NCI-H2227 (cell line): ENCODE data around the gene NIM1K.
"Not testable (repeated sequence)": the region's sequence is repeated elsewhere in the genome, so short reads cannot be mapped to it uniquely, and the experiment has no call there.

Experiments
- DNase-seq: peaks from one replicate; lab custom pipeline; 2025; ENCODE audit not compliant: unreplicated experiment; lab: John Stamatoyannopoulos, UW

NIM1K gene

DNA sequence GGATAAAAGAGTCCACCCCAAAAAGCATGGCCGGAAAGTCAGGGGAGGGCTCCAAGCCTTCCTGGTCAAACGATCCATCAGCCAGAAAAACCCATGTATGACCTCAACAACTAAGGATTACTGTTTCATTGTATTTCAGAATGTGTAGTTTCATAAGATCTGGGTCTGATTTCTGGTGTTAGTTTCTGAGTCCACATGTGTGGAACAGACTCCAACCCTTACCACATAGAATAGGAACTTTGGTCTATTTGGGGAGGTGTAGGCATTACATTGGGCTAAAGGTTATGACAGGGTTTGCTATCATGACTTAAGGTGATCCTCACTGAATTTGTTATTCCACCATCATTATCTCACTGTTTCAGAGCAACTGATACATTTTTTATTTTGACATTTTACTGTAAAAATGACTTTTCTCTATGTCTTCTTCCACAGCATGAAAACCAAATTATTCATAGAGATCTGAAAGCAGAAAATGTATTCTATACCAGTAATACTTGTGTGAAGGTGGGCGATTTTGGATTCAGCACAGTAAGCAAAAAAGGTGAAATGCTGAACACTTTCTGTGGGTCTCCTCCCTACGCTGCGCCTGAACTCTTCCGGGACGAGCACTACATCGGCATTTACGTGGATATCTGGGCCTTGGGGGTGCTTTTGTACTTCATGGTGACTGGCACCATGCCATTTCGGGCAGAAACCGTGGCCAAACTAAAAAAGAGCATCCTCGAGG is 87.7 kb downstream of the NIM1K start:
- DNase-seq = no peak

DNA sequence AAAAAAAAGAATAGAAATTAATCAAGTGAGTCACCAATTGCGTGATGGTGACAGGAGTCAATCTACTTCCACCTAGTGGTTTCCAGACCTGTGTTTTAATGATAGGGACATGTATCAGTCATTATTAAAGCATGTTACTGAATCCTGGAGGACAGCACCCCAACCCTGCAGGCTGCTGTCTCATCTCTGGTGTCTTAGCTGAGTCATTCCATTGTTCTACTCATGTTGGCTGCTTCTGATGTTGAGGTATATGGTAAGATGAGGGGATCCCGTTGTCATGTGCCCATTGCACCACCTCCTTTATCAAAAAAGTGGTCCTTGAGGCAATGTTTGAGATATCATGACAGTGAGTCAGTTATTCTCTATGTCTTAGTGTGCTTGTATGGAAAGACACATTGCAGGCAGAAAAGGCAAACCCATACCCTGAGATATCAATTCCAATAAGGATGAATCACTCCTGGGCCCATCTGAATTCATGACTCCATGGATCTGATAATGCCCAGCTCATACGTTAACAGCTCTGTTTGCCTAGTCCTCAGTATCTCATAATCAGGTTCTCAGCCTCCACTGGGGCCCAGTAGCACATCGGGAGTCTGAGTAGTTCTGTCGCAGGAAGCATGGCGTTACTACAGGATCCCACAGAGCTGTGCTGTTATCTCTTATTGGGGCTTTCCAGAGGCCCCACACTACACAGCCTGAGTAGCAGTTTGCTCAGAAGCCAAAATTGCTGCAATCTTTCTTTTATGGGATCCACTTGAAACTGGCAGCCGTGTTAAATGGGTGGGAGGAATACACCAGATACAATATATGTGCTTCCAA is 90.0 kb downstream of the NIM1K start:
- DNase-seq = no peak

DNA sequence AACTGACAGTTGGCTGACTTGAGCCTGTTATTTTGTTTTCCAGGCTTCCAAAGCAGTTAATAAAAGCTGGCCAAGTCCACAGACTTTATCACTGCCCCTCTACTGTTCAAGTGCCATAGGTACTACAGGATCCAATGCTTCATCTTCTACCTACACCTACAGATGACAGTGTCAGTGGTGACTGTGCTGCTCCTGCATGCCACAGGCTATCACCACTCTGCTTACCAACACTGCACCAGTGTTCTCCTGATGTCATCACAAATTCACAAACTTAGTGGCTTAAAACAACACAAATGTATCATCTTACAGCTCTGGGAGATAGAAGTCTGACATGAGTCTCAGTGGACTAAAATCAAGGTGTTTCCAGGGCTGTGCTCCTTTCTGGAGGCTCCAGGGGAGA is 94.6 kb downstream of the NIM1K start:
- no peak for DNase-seq

DNA sequence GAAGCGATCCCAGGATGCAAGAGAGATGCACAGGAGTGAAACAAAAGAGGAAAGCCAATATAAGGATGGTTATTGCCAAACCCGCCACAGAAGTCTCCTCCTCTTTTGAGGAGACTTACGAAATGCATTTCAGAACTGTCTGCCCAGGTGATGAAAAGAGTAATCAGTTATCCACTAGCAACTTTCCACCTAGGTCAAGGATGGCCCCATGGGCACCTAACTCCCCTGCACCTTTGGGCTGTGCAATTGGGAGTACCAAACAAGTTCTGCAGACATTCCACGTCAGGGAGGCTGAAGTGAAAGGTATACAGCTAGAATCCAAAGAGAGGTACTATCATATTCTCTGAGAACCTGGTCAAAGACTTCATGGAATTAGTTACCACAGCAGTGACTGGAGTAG is 95.5 kb downstream of the NIM1K start:
- DNase-seq = no peak

DNA sequence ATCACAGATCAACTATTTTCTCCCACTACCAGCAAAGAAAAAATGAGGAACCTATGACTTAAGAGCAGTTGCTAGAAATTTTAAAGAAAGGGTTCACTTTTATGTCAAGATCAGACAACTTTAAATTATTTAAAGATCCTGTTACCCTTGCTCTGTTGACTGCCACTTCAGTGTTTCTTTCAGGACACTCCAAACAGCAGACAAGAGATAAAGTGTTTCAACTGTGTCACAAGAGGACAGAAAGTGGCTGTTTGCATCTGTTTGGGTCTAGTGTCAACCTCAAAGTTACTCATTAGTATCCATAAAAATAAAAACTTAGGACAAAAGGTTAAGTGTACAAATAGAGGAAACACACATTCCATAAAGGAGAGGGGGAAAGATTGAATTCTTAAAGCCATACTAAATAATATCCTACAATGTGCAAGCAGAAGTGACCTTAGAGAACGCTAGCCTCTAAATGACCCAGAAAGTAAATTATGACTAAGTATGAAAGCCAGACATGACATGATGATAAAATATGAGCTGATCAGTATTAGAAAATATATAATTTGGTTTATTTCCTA is 96.3 kb downstream of the NIM1K start:
- no peak for DNase-seq

DNA sequence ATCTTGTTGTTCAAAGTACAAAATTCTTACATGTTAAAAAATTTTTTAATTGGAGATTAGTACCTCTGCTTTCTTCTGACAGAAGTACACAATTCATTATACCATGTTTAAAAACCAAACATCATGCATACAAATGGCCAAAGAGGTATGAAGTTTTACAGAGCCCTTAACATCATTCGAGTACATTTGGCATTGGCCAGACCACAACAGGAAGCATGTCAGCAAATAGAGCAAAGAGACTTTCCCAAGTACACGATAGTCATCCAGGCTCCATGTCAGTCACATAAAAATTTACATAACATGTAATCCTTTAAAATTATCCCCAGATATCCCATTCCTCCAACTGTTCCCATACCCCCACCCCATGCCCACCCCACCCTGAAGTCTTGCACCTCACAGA is 98.7 kb downstream of the NIM1K start:
- no peak for DNase-seq

DNA sequence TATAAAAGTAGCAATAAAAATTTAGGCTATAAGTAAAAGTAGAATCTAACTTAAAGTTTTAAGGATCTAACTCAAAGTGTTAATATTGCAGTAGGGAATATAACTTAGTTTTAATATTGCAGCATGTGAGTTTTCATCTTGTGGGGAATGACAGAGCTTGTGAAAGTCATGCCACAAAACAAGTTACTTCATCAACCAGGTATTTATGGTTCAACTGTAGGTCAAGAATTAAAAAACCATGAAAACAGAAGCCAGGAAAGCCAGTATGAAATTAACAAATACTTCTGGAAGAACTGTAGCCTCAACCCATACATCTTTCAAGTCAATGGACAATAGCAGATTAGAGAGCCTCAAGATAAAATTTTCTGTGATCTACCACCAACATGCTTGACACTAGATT is 102.2 kb downstream of the NIM1K start:
- DNase-seq = no peak

DNA sequence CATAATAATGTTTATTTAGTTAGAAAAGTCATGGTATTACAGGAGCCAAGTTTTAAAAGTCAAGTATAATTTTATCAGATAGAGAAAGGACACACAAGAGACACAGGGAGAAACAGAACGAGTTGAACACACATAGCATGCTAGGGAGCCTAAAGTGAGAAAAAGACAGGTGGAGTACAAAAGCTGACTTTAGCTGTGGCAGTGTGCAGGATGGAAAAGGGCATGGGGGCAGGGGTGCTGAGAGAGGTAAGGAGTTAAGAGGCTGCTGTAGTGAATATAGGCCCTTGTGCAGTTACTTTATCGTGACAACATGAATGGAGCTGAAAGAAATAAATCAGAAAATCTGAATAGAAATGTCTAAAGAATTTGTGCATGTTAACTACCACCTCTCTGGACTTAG is 103.2 kb downstream of the NIM1K start:
- DNase-seq = no peak

DNA sequence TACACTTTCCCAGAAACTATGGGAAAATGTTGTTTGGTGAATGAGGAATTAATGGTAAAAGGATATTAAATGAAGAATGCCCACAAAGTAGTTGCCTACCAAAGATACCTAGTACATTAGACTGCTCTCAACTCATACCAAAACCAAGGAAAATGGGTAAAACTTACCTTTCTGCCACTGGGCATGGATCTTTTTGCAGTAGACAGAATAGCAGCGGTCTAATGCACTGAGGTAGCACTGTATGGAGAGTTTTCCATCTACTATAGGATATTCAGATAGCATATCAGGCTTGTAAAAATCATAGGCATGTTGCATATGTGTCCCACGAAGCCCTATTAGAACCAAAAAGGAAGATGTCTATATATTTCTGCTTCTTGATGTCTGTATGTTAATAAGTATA is 104.8 kb downstream of the NIM1K start:
- DNase-seq = no peak

DNA sequence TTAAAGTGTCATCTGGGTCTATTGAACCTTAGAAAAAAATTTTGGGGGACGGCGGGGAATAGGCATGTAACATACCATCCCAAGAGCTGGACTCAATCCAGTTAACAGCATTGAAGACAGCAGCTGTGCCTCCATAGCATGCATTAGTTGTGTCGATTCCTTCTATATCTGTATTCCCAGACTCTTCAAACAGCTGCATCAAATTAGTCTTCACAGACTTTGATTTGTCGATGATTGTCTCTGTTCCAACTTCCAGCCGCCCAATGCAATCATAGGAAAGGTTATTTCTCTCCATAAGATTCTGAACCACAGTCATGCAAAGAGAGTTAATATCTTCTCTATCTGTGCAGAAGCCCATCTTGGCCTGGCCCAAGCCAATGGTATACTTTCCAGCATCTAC is 106.4 kb downstream of the NIM1K start:
- no peak for DNase-seq

DNA sequence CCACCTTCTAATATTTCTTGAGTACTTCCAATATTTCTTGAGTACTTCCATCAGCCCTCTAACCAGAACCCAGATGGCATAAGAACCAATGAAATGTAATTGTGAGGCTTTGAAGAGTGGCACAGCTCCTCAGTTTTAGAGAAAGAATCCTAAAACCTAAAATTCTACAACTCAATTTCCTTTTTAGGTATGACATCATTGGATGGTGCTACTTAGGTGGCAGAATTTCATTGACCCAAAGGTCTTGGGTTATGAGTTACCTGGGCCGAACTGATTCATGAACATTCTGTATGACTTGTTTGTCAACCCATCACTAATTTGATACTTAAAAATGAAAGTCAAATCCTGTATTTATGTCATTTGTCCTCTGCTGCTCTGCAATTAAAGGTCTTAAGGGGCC is 108.1 kb downstream of the NIM1K start:
- DNase-seq = no peak

DNA sequence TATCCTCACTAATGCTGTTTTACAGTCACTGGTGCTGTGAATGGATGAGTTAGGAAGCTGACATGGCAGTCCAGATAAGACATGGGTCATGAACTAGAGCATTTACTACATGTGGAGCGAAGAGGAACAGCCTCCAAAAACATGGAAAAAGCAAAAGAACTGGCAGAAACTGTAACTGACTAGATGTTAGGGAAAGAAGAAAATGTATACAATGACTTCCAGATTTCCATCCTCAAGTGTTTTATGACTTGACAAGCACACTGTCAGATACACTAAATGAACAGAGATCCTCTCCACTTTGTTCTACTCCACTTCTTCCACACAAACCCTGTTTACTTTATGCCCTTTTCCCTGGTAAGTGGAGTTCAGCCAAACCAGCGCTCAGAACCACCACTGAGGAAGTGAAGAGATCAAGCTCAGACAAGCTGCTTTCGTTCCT is 109.6 kb downstream of the NIM1K start:
- DNase-seq = no peak

DNA sequence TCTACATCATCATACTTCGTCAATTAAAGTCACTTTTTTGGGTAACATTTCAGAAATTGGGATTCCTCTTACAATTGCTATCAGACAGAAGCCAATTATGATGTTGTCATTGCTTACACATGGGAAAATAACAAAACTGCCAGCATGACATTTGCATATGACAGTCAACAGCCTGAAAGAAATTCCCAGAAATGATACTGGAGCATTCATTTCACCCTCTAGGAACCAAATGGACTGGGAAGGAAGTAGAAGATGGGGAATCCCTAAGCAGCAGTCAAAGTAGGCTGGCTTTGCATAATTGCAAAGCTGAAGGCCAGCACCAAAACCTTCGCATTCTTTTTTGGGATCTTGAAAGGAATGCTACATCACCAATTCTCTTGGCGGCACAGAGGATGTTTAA is 110.5 kb downstream of the NIM1K start:
- no peak for DNase-seq

DNA sequence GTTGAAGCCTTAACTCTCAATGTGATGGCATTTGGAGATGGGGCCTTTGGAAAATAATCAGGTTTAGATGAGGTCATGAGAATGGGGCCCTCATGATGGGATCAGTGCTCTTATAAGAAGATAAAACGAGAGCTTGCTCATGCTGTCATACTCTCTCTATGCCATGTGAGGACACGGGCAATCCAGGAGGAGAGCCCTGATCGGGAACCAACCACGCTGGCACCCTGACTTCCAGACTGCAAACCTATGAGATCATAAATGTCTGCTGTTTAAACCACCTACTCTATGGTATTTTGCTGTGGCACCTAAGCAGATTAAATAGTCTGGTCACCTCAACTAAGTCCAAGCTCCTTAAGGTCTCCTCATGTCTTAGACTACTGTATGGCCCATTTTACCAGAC is 111.2 kb downstream of the NIM1K start:
- DNase-seq = no peak

DNA sequence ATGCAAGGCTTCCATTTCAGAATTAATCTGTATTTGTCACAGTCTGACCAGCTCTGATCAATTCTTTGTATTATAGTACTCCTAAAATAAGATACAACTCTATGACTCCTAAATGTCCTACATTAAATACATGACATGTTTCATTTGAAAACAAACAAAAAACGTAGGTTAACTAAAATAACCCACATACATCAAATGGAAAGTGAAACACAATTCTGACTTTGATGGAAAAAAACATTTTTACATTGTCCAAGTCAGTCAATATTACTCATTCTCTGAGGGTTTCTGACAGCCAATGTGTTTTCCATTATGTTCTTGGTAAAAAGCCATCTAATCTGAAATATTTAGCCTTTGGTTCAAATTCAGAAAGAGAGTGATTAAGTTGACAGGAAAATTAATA is 112.5 kb downstream of the NIM1K start:
- DNase-seq = no peak

DNA sequence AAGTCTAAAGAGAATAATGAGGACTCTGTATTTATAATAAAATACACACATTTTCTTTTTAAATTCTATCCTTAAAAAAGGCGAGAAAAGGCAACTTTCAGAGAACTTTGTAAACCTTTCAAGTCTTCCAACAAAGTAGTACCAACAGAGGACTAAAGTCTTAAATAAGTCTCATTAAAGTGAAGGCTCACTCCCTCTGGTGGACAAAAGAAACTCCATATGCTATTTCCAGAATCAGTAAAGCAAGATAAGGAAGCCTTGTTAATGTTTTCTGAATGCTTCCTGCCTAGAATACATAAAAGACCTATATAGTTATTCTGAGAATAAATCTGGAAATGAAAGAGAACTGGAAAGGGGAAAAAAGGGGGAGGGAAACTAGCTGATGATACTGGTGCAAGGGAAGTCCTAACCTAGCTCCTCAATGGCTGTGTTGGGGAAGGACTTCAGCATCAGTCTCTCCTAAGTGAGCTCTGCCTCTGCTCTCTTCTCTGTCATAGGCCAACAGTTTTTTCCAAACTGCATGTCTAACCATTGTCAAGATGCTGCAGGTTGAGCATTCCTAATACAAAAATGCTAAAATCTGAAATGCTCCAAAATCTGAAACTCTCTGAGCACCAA is 114.0 kb downstream of the NIM1K start:
- DNase-seq = peak; percentile 75

DNA sequence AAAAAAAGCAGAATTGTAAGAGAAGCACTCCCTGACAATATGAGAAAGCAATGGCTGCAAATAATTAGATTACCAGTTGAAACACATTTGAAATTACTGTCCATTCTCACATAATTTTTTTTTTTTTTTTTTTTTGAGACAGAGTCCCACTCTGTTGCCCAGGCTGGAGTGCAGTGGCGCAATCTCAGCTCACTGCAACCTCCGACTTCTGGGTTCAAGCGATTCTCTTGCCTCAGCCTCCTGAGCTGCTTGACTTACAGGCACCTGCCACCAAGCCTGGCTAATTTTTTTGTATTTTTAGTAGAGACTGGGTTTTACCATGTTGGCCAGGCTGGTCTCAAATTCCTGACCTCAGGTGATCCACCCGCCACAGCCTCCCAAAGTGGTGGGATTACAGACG is 114.9 kb downstream of the NIM1K start:
- DNase-seq = not testable (repeated sequence)

DNA sequence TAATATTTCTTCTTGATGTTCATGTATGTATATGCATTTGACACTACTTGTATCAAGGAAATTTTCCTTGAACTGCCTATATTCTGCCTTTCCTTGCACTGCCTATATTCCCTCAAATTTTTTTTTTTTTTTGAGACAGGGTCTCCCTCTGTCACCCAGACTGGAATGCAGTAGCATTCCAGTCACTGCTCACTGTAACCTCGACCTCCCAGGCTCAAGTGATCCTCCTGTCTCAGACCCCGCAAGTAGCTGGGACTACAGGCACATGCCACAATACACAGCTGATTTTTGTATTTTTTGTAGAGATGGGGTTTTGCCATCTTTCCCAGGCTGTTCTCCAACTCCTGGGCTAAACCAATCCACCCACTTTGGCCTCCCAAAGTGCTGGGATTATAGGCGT is 117.1 kb downstream of the NIM1K start:
- DNase-seq = no peak

DNA sequence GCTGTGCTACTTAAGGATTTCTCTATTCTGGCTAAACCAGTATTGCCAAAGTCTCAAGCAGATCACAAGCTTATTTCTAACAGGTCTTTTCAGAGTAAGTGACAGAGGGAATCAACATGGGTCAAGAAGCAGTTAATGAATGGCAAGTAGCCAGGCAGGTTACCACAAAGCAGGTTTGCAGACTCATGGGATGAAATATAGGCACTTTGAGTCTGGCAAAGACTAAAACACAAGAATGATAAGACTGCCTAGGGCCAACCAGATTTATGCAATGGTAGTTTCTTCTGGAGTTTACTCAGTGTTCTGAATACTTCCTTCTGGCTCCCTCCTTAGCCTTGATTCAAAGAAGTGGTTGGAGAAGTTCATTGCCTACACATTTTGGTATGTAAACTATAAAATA is 117.6 kb downstream of the NIM1K start:
- DNase-seq = no peak

DNA sequence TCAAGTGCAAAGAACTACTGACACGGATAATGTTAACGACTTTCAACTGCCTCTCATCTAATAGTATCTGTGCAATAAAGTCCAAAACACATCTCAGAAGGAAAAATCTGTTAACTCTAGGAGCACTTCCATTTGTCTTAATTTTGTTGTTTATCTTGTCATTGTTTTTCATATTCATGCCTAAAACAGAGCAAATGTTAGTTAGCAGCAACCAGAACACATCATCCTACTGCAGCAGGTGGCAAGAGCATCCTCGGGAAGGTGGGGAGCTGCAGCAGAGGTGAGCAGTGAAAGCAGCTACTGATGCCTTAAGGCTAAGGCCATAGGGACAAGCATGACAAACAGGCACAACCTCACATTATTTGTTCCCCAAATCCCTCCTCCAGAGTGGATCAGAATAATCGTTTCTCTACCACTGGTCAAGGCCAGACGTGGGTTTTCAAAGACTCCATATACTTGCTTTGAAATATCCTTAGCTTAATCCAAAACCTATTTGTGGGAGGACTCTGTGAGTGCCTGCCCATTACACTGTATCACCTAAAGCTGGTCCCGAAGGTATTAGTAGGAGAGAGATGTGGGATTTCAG is 120.1 kb downstream of the NIM1K start:
- DNase-seq = no peak

DNA sequence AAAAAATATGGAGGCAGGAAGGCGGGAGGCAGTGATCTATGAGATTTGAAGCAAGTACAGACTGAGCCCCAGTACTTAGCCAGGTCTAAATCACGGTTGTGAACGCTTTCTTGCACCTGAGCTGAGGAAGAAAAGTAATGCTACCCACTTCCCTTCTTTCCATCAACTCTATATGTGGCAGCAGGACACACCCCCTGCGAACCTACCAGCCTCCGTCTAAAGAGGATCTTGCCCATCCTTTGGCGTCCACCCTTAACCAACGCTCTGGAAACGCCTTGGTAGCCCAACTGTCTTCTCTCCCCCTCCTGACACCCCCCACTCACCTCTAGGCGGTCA is 120.6 kb downstream of the NIM1K start:
- no peak for DNase-seq
